ENCODE measurements around the gene SMCO4. TPM values are rescaled to one million over a fixed set of nuclear protein-coding genes. Genes with fewer than 3 reads are reported as not detected.
"Not testable (repeated sequence)": the region's sequence is repeated elsewhere in the genome, so short reads cannot be mapped to it uniquely, and the experiment has no call there.

SMCO4 gene
- total RNA-seq, 1 donor from 2014 or later = 24.0 TPM

DNA sequence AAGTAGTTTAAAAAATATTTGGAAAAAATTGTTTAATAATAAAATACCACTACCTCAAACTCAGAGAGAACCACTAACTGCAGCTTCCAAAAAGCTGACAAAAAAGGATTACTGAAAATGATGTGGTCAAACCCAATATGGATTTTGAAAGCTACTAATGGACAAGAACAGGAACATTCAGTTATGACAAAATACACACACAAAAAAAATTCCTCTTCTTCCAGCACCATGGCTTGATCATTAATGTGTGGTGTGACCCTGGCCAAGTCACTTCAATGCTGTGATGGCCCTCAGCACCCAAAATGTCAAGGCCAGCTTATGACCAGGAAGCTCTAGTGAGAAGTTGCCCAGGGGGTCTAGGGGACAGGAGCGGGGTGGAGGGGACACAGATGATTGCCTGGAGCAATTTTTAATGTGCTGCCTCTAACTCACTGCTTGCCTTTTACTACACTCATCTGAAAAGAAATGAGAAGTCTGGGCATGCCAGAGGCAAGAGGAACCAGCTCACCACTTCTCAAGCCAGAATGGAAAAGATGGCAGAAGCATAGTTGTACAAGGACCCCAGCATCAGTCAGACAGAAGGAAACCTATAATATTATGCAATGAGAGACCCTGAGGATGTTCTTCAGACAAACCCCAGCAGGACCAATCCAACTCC lies 2.2 kb downstream of the SMCO4 start:
- no peaks in the 10 kb centered on the region for H3K9me3 Mint-ChIP-seq (ENCODE audit: low read depth)
- no peak for DNase-seq (ENCODE audit: low spot score)
- H3K36me3 Mint-ChIP-seq (ENCODE audit: low read depth) = no peaks in the 10 kb centered on the region
- peaks cover 49% of the 10 kb centered on the region for H3K4me1 Mint-ChIP-seq (ENCODE audit: low read depth)
- H3K4me3 Mint-ChIP-seq (ENCODE audit: unreplicated experiment) = no peak overlapping the region
- TF ChIP-seq, protein P1, sequence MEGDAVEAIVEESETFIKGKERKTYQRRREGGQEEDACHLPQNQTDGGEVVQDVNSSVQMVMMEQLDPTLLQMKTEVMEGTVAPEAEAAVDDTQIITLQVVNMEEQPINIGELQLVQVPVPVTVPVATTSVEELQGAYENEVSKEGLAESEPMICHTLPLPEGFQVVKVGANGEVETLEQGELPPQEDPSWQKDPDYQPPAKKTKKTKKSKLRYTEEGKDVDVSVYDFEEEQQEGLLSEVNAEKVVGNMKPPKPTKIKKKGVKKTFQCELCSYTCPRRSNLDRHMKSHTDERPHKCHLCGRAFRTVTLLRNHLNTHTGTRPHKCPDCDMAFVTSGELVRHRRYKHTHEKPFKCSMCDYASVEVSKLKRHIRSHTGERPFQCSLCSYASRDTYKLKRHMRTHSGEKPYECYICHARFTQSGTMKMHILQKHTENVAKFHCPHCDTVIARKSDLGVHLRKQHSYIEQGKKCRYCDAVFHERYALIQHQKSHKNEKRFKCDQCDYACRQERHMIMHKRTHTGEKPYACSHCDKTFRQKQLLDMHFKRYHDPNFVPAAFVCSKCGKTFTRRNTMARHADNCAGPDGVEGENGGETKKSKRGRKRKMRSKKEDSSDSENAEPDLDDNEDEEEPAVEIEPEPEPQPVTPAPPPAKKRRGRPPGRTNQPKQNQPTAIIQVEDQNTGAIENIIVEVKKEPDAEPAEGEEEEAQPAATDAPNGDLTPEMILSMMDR (IDR thresholded peaks at IDR 0.05) = no peak
- no peak overlapping the region for H3K27ac Mint-ChIP-seq (ENCODE audit: unreplicated experiment)
- H3K27me3 Mint-ChIP-seq (ENCODE audit: low read depth) = no peaks in the 10 kb centered on the region

GRCh38 chr11:93540337-93540736 lies 2.9 kb downstream of the SMCO4 start:
- Mint-ChIP-seq H3K27ac (ENCODE audit: unreplicated experiment) (no peak overlapping the region), H3K4me3 (ENCODE audit: unreplicated experiment) (no peak overlapping the region), H3K27me3 (ENCODE audit: low read depth) (no peaks in the 10 kb centered on the region), H3K4me1 (ENCODE audit: low read depth) (peaks cover 51% of the 10 kb centered on the region), H3K9me3 (ENCODE audit: low read depth) (no peaks in the 10 kb centered on the region), H3K36me3 (ENCODE audit: low read depth) (no peaks in the 10 kb centered on the region)
- DNase-seq (ENCODE audit: low spot score) = no peak
- TF ChIP-seq, protein P1 (IDR thresholded peaks at IDR 0.05) = no peak

- H3K27ac Mint-ChIP-seq (ENCODE audit: unreplicated experiment) = no peak overlapping the region
Measured at GRCh38 chr11:93537767-93538261, 5.4 kb downstream of the SMCO4 start.

DNA sequence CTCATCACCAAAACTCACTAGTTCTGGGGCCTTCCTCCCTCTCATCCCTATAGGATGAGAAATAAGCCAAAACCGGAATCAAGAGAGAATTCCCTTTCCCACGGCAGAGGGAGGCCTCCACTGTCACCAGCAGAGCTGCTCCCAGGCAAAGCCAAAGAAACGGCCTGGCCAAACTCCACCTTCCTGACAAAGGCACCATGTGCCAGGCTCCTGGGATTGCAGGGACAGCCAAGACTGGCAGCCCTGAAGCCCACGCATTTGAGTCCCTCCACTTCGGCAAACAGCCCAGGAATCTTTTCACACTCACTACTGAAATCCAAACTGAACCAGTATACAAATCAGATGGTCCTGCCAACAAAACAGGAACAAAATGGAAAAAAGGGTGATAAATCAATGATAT lies 6.1 kb downstream of the SMCO4 start:
- no peak overlapping the region for H3K27ac Mint-ChIP-seq (ENCODE audit: unreplicated experiment)
- no peaks in the 10 kb centered on the region for H3K27me3 Mint-ChIP-seq (ENCODE audit: low read depth)
- H3K9me3 Mint-ChIP-seq (ENCODE audit: low read depth) = no peaks in the 10 kb centered on the region
- TF ChIP-seq, protein P1 (IDR thresholded peaks at IDR 0.05) = no peak
- H3K4me3 Mint-ChIP-seq (ENCODE audit: unreplicated experiment) = no peak overlapping the region
- peaks cover 48% of the 10 kb centered on the region for H3K4me1 Mint-ChIP-seq (ENCODE audit: low read depth)
- DNase-seq (ENCODE audit: low spot score) = no peak
- H3K36me3 Mint-ChIP-seq (ENCODE audit: low read depth) = peaks cover 3% of the 10 kb centered on the region

More at GRCh38 chr11:93537767-93538261, 5.4 kb downstream of the SMCO4 start:
- Mint-ChIP-seq H3K4me3 (ENCODE audit: unreplicated experiment) (no peak overlapping the region), H3K36me3 (ENCODE audit: low read depth) (peaks cover 3% of the 10 kb centered on the region), H3K9me3 (ENCODE audit: low read depth) (no peaks in the 10 kb centered on the region), H3K27me3 (ENCODE audit: low read depth) (no peaks in the 10 kb centered on the region), H3K4me1 (ENCODE audit: low read depth) (peaks cover 47% of the 10 kb centered on the region)
- DNase-seq (ENCODE audit: low spot score) = no peak
- TF ChIP-seq, protein P1 (IDR thresholded peaks at IDR 0.05) = no peak

DNA sequence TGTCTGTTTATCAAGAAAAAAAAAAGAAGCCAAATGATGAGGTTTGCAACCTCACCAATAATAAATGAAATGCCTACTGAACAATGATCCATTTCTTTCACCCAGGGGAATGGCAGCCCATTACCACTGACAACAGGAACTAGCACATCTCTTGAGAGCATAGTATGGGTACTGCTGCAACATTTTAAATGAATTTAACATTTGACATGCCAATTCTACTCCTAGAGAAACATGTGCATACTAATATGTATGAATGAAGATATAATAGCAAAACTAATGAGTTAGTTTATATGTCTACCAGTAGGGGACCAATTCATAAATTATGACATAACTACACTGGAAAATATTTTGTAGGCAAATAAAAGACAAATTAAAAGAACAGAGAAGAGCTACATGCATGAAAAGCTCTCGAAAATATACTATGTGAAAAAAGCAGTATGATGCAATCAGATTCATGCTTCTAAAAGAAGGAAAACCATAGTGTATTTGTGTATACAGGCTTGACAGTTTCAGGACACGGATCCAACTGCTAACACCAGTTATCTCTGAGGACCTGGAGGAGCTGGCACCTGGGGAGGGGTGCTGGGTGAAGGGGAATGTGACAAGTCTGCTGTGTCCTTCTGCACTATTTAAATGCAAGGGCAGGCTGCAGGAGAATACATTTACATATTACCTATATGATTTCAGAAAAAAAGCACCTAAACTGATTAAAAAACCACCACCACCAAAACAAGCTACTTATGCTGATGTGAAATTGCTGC lies 6.9 kb downstream of the SMCO4 start:
- DNase-seq (ENCODE audit: low spot score) = no peak
- H3K27me3 Mint-ChIP-seq (ENCODE audit: low read depth) = no peaks in the 10 kb centered on the region
- no peak overlapping the region for H3K27ac Mint-ChIP-seq (ENCODE audit: unreplicated experiment)
- H3K9me3 Mint-ChIP-seq (ENCODE audit: low read depth) = no peaks in the 10 kb centered on the region
- H3K4me3 Mint-ChIP-seq (ENCODE audit: unreplicated experiment) = no peak overlapping the region
- H3K36me3 Mint-ChIP-seq (ENCODE audit: low read depth) = peaks cover 3% of the 10 kb centered on the region
- peaks cover 45% of the 10 kb centered on the region for H3K4me1 Mint-ChIP-seq (ENCODE audit: low read depth)
- TF ChIP-seq, protein P1 (IDR thresholded peaks at IDR 0.05) = peak; percentile 36

- not testable (repeated sequence) for H3K27ac Mint-ChIP-seq (ENCODE audit: unreplicated experiment); H3K4me3 Mint-ChIP-seq (ENCODE audit: unreplicated experiment); H3K9me3 Mint-ChIP-seq (ENCODE audit: low read depth); H3K36me3 Mint-ChIP-seq (ENCODE audit: low read depth); DNase-seq (ENCODE audit: low spot score); H3K27me3 Mint-ChIP-seq (ENCODE audit: low read depth)
- peaks cover 47% of the 10 kb centered on the region for H3K4me1 Mint-ChIP-seq (ENCODE audit: low read depth)
Measured at GRCh38 chr11:93535578-93535977, 7.6 kb downstream of the SMCO4 start.

Data from chondrocyte (in vitro differentiated cells).